HUES6 (cell line): ENCODE results near the gene TMEM72.

Source experiments
- H3K27ac ChIP-seq: 2 replicates; pipeline ENCODE4 v1.7.0; 2013; ENCODE audit warnings: low read depth, mild to moderate bottlenecking, low read length, inconsistent platforms
- H3K27me3 ChIP-seq: 2 replicates; pipeline ENCODE4 v1.6.1; 2013; ENCODE audit warnings: low read length; ENCODE audit not compliant: control insufficient read depth, insufficient read depth
- H3K36me3 ChIP-seq: 2 replicates; pipeline ENCODE4 v1.6.1; 2013; ENCODE audit warnings: low read length; ENCODE audit not compliant: control insufficient read depth, insufficient read depth
- H3K4me1 ChIP-seq: 2 replicates; pipeline ENCODE4 v1.6.1; 2013; ENCODE audit warnings: low read length; ENCODE audit not compliant: control insufficient read depth, insufficient read depth
- H3K4me3 ChIP-seq: 2 replicates; pipeline ENCODE4 v1.5.1; 2013; ENCODE audit warnings: low read depth, low read length
- H3K9ac ChIP-seq: one replicate; pipeline ENCODE4 v1.6.1; 2013; ENCODE audit warnings: mild to moderate bottlenecking, low read length
- H3K9me3 ChIP-seq: 2 replicates; pipeline ENCODE4 v1.6.1; 2013; ENCODE audit warnings: low read depth, low read length; ENCODE audit not compliant: control insufficient read depth, insufficient read depth

The TMEM72 gene

DNA sequence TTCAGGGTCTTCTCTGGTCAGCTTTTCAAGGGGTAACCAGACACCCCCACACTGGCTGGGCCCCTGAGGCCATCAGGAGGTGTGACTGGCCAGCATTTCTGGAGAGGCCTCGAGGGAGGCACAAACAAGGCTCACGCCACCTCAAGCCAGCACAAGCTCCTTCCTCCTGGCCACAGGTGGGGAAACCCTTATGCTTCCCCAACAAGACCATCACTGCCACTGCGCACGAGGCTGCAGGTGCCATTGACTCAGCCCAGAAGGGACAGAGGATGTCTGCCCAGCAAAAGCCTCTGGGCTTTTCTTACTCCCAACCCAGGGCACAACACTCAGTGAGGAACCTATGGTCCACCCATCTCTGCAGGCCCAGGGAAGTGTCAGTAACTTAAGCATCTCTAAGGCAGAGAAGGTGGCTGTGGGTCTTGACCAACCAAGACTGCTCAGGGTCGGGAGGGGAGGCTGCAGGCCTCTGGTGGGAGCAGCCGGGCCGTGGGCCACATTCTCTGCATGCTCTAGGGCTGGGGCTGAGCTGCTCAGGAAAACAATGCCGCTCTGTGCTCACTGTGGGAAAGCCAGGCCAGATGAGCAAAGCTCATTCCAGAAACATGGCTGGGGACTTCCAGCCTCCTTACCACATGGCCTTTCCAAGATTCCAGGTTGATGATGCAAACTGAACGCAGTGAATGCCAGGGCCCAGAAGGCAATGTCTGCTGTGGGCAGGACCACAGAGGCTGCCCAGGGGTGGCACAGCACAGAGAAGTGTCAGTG is 24.2 kb downstream of the TMEM72 start:
- Histone ChIP-seq H3K36me3 (no peaks in the 10 kb centered on the region), H3K27ac (no peak overlapping the region), H3K27me3 (no peaks in the 10 kb centered on the region), H3K9me3 (no peaks in the 10 kb centered on the region), H3K9ac (no peak overlapping the region), H3K4me1 (peaks cover 6% of the 10 kb centered on the region), H3K4me3 (no peak overlapping the region)

DNA sequence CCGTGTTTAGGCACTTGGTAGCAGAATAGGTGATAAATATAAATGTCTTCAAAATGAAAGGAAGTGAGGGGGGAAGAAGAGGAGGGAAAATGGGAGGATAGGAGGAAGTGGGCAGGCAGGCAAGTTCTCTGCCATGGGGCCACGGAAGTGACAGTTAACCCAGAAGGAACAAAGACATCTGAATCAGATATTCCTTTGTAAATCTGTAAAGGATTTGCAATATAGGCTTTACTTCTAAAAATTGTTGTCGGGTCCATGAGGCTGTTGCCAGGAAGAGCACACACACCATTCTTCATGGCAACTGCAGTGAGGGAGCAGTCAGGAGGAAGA is 24.8 kb downstream of the TMEM72 start:
- no peaks in the 10 kb centered on the region for H3K9me3 ChIP-seq
- H3K9ac ChIP-seq: no peak overlapping the region
- H3K27me3 ChIP-seq: no peaks in the 10 kb centered on the region
- H3K4me3 ChIP-seq: no peak overlapping the region
- H3K27ac ChIP-seq: no peak overlapping the region
- H3K36me3 ChIP-seq: no peaks in the 10 kb centered on the region
- H3K4me1 ChIP-seq: peaks cover 6% of the 10 kb centered on the region

DNA sequence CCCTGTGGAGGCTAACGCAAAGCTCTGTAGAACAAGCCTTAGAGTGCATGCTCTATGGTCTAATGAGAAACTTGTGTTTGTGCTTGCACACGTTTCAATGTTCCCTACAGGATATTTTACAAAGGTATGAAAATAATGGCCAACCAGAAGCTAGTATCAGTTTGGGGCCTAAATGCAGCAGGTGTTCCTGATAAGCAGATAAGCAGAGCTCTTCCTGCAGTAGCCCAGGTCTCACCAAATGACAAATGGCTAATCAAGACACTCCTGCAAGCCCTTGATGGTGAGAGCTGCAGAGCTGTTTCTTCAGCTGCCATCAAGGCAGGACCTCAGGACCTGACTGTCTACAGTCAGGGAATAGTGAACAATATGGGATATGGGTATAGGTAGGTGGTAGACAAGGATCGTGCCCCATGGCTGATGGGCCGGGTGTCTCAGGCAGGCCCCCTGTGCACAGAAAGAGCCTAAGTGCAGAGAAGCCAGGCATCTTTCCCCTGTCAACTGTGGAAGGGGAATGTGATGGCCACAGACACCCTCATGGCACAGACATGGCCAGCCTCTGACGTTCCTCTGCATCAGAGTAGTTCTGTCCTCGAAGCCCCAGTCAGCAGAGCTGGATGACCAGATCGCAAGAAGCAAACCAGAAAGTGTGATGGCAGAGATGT is 25.3 kb downstream of the TMEM72 start:
- H3K36me3 ChIP-seq: no peaks in the 10 kb centered on the region
- H3K27ac ChIP-seq: no peak overlapping the region
- no peak overlapping the region for H3K9ac ChIP-seq
- no peaks in the 10 kb centered on the region for H3K27me3 ChIP-seq
- H3K4me1 ChIP-seq: peaks cover 6% of the 10 kb centered on the region
- no peak overlapping the region for H3K4me3 ChIP-seq
- H3K9me3 ChIP-seq: no peaks in the 10 kb centered on the region

DNA sequence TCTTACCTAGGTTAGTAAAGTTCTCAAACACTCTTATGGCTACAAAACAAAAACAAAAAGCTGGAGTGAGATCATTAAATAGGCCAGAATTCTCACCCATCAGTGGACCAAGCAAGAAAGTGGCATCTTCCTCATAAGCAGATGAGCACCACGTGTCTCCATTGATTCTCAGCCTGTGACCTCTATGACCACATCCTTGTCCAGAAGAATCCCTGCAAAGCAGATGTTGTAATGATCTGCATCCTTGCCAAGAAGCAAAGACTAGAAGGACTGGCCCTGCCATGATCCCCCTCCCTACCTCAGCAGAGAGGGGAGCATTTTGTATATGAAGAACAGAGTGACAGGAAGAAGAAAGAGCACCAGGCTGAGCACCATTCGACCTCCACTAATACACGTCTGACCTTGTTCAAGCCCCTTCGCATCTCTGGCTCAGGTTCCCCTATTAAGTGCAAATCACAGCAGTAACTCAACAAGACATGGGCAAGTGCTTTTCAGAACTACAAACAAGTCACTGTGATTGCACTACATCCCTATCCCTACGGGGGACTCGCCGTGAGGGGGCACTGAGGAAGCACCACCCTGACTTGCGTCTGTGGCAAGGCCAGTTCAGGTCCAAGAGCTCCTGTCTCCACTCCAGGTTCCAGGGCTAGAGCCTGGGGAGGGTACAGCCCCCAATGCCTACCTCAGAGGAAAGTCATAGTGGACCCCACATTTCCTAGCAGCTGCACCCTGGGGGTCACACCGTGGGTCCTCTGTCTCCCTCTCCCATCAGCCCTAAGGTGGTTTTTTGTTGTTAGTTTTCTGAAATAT is 26.3 kb downstream of the TMEM72 start:
- no peaks in the 10 kb centered on the region for H3K27me3 ChIP-seq
- no peaks in the 10 kb centered on the region for H3K9me3 ChIP-seq
- H3K9ac ChIP-seq: no peak overlapping the region
- no peaks in the 10 kb centered on the region for H3K36me3 ChIP-seq
- peaks cover 6% of the 10 kb centered on the region for H3K4me1 ChIP-seq
- no peak overlapping the region for H3K27ac ChIP-seq
- H3K4me3 ChIP-seq: no peak overlapping the region

DNA sequence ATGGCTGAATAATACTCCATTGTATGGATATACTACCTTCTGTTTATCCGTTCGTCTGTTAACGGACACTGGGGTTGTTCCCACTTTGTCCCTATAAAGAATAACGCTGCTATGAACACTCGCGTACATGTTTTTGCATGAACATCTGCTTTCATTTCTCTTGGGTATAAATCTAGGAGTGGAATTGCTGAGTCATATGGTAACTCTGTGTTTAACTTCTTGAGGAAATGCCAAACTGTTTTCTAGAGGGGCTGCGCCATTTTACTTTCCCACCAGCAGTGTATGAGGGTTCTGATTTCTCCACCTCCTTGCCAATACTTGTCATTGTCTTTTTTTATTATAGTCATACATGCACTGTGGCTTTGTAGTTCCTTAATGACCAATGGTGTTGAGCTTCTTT is 27.8 kb downstream of the TMEM72 start:
- no peaks in the 10 kb centered on the region for H3K4me1 ChIP-seq
- H3K36me3 ChIP-seq: no peaks in the 10 kb centered on the region
- no peaks in the 10 kb centered on the region for H3K27me3 ChIP-seq
- H3K27ac ChIP-seq: no peak overlapping the region
- H3K4me3 ChIP-seq: no peak overlapping the region
- H3K9ac ChIP-seq: no peak overlapping the region
- H3K9me3 ChIP-seq: 0 out of 2 replicates have a peak, but pooled peaks cover under 1% of the 10 kb centered on the region

DNA sequence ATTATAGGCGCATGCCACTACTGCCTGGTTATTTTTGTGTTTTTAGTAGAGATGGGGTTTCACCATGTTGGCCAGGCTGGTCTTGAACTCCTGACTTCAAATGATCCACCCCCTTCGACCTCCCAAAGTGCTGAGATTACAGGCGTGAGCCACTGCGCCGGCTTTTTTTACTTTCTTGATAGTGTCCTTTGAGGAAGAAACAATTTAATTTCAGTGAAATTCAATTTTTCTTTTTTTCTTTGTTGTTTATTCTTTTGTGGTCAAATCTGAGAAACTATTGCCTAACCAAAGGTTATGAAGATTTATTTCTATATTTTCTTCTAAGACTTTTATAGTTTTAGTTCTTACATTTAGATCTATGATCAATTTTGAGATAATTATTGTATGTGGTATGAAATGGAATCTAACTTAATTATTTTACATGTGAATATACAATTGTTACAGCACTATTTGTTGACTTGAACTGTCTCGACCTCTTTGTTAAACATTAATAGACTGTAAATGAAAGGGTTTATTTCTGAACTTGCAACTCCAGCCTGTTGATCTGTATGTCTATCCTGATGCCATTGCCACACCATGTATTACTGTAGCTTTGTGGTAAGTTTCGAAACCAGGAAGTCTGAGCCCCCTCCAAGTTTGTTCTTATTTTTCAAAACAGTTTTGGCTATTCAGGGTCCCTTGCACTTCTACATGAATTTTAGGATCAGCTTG is 28.7 kb downstream of the TMEM72 start:
- no peaks in the 10 kb centered on the region for H3K4me1 ChIP-seq
- H3K4me3 ChIP-seq: no peak overlapping the region
- H3K36me3 ChIP-seq: no peaks in the 10 kb centered on the region
- no peaks in the 10 kb centered on the region for H3K27me3 ChIP-seq
- no peak overlapping the region for H3K9ac ChIP-seq
- H3K9me3 ChIP-seq: peaks cover 8% of the 10 kb centered on the region; the same call in 1 of the 2 replicates
- no peak overlapping the region for H3K27ac ChIP-seq

DNA sequence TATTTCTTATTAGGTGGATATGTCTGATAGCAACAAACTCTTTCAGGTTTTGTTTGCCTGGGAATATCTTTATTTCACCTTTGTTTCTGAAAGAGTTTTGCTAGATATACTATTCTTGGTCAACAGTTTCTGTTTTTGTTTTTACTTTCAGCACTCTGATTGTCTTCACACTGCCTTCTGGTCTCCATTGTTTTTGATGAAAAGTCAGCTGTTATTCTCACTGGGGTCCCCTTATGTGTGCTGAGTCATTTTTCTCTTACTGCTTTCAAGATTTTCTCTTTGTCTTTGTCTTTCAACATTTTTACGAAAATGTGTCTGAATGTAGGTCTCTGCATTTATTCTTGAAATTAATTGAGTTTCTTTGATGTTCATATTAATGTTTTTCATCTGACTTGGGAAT is 33.2 kb downstream of the TMEM72 start:
- no peaks in the 10 kb centered on the region for H3K36me3 ChIP-seq
- H3K27me3 ChIP-seq: no peaks in the 10 kb centered on the region
- no peaks in the 10 kb centered on the region for H3K4me1 ChIP-seq
- H3K4me3 ChIP-seq: no peak overlapping the region
- no peak overlapping the region for H3K9ac ChIP-seq
- H3K27ac ChIP-seq: no peak overlapping the region
- peaks cover 14% of the 10 kb centered on the region; the same call in 1 of the 2 replicates for H3K9me3 ChIP-seq

DNA sequence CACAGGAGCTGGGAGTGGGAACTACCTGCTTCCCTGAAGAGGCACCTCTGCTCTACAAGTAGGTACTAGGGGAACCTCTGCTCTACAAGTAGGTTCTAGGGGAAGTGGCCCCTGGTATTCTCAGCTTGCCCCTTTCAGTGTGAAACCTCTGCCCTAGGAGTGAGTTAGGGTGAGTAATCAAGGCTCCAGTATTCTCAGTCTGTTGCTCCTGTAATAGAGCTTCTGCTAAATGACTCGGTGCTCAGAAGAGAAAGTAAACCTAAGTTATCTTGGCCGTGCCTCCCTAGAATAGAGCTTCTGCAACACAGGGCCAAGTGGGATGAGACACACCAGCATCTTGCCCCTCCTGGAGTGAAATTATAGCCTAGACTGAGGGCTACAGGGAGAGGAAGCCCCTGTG is 35.1 kb downstream of the TMEM72 start:
- no peak overlapping the region for H3K4me3 ChIP-seq
- H3K27me3 ChIP-seq: no peaks in the 10 kb centered on the region
- peaks cover 14% of the 10 kb centered on the region; the same call in 1 of the 2 replicates for H3K9me3 ChIP-seq
- H3K27ac ChIP-seq: no peak overlapping the region
- H3K36me3 ChIP-seq: no peaks in the 10 kb centered on the region
- H3K4me1 ChIP-seq: no peaks in the 10 kb centered on the region; the same call in 1 of the 2 replicates
- no peak overlapping the region for H3K9ac ChIP-seq

DNA sequence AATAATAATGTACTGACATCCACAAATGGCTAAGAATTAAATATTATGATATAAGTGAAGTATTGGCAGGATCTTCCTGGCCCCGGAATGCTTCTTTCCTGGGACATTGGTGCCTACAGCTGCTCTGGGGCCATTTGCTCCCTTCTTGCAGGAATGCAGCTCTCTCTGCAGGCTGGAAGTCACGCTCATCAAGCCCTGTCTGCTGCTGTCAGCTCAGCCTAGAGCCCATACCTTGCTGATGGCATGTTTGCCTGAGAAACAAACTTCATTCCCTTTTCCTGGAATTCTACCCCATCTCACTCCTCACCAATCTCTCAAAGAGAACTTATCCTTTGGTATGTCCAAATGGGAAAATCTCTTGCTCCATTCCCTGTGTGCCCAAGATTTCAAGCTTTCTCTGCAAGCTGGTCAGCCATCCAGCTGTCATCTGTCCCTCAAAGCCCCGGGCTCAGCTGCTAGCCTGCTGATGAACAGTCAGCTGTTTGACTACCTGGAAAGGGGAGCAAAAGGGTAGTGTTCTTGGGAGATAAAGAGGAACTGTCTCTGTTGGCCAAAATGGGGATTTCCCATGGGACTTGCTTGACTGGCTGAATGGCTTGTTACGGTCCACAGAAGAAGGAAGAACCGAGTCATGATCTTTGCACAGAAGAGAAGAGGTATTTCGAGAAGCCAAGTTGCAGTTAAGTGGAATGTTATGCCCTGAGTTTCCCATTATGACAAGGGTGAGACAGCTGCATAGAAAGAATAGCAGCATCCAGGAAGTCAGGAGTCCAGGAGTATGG is 36.4 kb downstream of the TMEM72 start:
- no peak overlapping the region for H3K9ac ChIP-seq
- H3K9me3 ChIP-seq: peaks cover 14% of the 10 kb centered on the region; the same call in 1 of the 2 replicates
- H3K4me3 ChIP-seq: no peak overlapping the region
- H3K4me1 ChIP-seq: peaks cover 2% of the 10 kb centered on the region
- no peak overlapping the region for H3K27ac ChIP-seq
- no peaks in the 10 kb centered on the region for H3K27me3 ChIP-seq
- H3K36me3 ChIP-seq: no peaks in the 10 kb centered on the region

DNA sequence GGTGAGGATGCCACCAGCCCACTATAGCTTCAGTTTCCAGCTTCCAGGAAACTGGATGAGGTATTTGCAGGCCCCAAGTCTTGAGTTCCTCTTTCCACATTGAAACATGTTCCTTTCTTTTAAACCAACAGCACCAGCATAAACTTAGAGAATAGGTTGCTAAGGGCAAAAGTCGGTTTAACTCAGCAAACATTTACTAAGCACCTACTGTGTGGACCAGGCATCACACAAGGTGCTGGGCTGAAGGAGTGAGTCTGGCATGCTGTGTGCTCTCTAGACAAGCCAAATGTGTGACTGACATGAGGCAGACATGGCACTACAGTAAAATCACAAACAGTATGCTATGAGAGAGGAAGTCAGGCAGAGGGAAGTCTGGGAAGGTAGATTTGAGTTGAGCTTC is 37.5 kb downstream of the TMEM72 start:
- no peak overlapping the region for H3K9ac ChIP-seq

More for the DNA sequence above, 37.5 kb downstream of the TMEM72 start:
- Histone ChIP-seq H3K27ac (no peak overlapping the region), H3K36me3 (no peaks in the 10 kb centered on the region), H3K9me3 (peaks cover 14% of the 10 kb centered on the region; the same call in 1 of the 2 replicates), H3K4me1 (peaks cover 11% of the 10 kb centered on the region), H3K4me3 (no peak overlapping the region), H3K27me3 (no peaks in the 10 kb centered on the region)
